ENCODE results near the gene SHC3. TPM values are rescaled to one million over a fixed set of nuclear protein-coding genes. Genes with fewer than 3 reads are reported as not detected.

SHC3 gene
- total and polyA plus RNA-seq, 8 donors, result 0.15 to 1.7 (median 1.0) TPM

DNA sequence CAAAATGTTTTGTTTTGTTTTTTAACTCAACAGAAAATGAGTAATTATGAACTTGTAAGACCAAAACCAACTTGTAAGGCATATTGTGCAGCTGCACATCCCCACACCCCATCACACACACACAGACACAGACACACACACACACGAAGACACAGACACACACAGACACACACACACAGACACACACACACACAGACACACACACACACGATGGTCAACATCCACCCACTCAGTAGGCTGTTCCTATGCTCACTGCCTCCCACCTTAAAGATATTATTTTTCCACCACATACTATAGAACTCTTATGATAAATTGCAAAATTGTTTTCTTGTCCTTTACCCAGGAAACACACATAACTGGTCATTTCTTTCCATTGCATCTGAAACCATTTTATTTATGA lies 6.2 kb downstream of the SHC3 start:
- 57 to 70% (median 64%) methylated on average over 2 of the region's 2 CpGs for WGBS, 5 donors
- TF ChIP-seq POLR2A (IDR thresholded peaks at IDR 0.05) (no peak), EP300 (IDR thresholded peaks at IDR 0.05) (no peak), POLR2AphosphoS5 (IDR thresholded peaks at IDR 0.05) (no peak)
- TF ChIP-seq, protein P1, sequence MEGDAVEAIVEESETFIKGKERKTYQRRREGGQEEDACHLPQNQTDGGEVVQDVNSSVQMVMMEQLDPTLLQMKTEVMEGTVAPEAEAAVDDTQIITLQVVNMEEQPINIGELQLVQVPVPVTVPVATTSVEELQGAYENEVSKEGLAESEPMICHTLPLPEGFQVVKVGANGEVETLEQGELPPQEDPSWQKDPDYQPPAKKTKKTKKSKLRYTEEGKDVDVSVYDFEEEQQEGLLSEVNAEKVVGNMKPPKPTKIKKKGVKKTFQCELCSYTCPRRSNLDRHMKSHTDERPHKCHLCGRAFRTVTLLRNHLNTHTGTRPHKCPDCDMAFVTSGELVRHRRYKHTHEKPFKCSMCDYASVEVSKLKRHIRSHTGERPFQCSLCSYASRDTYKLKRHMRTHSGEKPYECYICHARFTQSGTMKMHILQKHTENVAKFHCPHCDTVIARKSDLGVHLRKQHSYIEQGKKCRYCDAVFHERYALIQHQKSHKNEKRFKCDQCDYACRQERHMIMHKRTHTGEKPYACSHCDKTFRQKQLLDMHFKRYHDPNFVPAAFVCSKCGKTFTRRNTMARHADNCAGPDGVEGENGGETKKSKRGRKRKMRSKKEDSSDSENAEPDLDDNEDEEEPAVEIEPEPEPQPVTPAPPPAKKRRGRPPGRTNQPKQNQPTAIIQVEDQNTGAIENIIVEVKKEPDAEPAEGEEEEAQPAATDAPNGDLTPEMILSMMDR (IDR thresholded peaks at IDR 0.05), result no peak
- DNase-seq, result no peak

DNA sequence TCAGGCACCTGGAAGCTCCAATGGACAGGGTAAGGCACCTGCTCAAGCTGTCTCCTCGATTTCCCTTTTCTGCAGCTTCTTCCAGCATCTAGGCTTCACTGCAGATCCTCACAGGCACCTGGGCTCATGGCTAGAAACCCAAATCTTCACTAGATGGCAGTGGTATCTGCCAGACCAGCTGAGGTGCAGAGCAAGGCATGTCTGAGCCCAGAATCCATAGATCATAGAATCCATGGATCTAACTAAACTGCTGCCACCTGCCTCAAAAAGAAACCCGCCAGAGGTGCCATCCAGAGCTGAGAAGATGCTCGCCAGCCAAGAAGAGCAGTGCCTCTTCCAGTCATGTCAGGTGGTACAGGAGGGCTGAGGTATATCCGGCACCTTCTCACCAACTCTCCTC lies 6.9 kb downstream of the SHC3 start:
- Histone ChIP-seq H3K4me1 (no peaks in the 10 kb centered on the region), H3K4me3 (no peak overlapping the region), H3K36me3 (no peaks in the 10 kb centered on the region), H3K27me3 (peaks cover under 1 to 32% (median 9%) of the 10 kb centered on the region in 3 donors), H3K9me3 (no peaks in the 10 kb centered on the region), H3K27ac (peak overlapping the region in 1 of 5 donors; percentile 8)
- WGBS, 5 donors, result 60 to 76% (median 67%) methylated on average over 4 of the region's 4 CpGs
- TF ChIP-seq POLR2A (IDR thresholded peaks at IDR 0.05) (no peak), POLR2AphosphoS5 (IDR thresholded peaks at IDR 0.05) (no peak), EP300 (IDR thresholded peaks at IDR 0.05) (no peak)
- TF ChIP-seq, protein P1 (IDR thresholded peaks at IDR 0.05), result peak in 1 of 7 experiments; percentile 19
- intact Hi-C loops (cut with DNase I; ENCODE audit: low total_unique reads), result no loop called here
- DNase-seq, result peak in 1 of 2 donors; percentile 40

More for the DNA sequence above, 6.2 kb downstream of the SHC3 start:
- no peak overlapping the region for H3K27ac ChIP-seq
- intact Hi-C loops (cut with DNase I; ENCODE audit: low total_unique reads), result no loop called here
- H3K4me3 ChIP-seq, result no peak overlapping the region
- peaks cover 2 to 5% (median 3%) of the 10 kb centered on the region in 4 donors for H3K4me1 ChIP-seq
- H3K27me3 ChIP-seq, result peaks cover 7 to 39% (median 16%) of the 10 kb centered on the region in 3 donors
- H3K36me3 ChIP-seq, result no peaks in the 10 kb centered on the region
- no peaks in the 10 kb centered on the region for H3K9me3 ChIP-seq

DNA sequence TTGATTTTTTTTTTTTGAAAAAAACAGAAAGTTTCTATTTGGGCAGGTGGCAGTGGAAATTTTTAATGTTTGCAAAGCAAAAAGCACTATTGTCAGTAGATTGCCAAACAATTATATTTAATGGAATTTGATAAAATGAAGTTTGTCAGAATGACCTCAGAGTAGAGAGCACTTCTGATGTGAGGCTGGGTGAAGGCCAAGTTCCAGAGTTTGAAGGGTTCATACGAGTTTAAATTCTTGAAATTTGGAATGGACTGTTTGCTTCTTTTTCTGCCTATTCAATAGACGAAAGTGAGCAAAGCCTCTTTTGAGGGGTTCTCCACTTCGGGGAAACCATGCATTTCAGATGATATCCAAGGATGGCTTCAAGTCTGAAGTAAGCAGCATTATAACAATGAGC lies 7.4 kb downstream of the SHC3 start:
- 32 to 55% (median 48%) methylated on average over 3 of the region's 3 CpGs for WGBS, 5 donors

DNA sequence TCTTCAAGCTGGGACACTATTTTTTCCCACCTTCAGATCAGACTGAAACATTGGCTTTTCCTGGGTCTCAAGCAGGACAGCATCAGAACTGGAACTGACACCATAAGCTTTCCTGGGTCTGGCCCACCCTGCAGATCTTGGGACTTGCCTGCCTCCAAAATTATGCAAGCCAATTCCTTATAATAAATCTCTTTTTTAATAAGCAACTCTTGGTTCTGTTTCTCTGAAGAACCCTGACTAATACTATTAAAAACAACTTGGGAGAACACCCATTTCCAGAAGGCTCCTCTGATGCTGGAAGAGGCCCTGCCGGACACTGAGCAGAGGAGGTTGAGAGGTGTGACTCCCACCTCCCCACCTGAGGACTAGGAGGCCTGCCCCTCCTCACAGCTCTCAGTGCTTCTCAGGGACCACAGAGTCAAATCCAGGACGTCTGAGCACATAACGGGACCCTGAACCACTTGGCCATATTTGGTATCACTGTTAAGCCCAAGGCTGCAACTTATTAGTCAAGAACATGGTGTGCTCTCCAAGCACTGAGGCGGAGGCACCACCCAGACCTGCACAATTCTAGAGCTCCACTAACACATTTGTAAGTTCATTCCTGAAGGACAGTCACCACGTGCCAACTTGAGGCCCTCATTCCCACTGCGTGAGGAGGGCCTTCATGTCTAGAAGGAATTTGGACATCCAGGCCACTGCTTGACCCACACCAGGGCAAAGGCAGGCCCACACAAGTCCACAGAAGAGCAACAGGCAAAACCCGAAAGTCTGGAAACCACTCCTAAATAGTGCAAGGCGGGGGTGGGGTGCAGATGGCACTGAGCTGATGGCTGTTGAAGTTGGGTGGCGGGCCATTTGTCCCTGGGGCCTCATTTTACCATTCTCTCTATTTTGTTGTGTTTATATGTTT lies 9.5 kb downstream of the SHC3 start:
- 88 to 92% (median 90%) methylated on average over 8 to 9 of the region's 9 CpGs for WGBS, 5 donors
- H3K27me3 ChIP-seq, result peaks cover 0 to 8% (median 0%) of the 10 kb centered on the region in 3 donors
- H3K27ac ChIP-seq, result peak overlapping the region in 1 of 5 donors; percentile 37
- TF ChIP-seq POLR2A (IDR thresholded peaks at IDR 0.05) (no peak), EP300 (IDR thresholded peaks at IDR 0.05) (no peak), POLR2AphosphoS5 (IDR thresholded peaks at IDR 0.05) (no peak)
- TF ChIP-seq, protein P1 (IDR thresholded peaks at IDR 0.05), result no peak
- no peaks in the 10 kb centered on the region for H3K9me3 ChIP-seq
- no peaks in the 10 kb centered on the region for H3K36me3 ChIP-seq
- intact Hi-C loops (cut with DNase I; ENCODE audit: low total_unique reads), result no loop called here
- H3K4me3 ChIP-seq, result no peak overlapping the region
- DNase-seq, result no peak
- H3K4me1 ChIP-seq, result no peaks in the 10 kb centered on the region

More for the DNA sequence above, 7.4 kb downstream of the SHC3 start:
- peaks cover 0 to 27% (median 6%) of the 10 kb centered on the region in 3 donors for H3K27me3 ChIP-seq
- no peaks in the 10 kb centered on the region for H3K36me3 ChIP-seq
- TF ChIP-seq POLR2A (IDR thresholded peaks at IDR 0.05) (no peak), EP300 (IDR thresholded peaks at IDR 0.05) (no peak), POLR2AphosphoS5 (IDR thresholded peaks at IDR 0.05) (no peak)
- TF ChIP-seq, protein P1 (IDR thresholded peaks at IDR 0.05), result no peak
- no peak for DNase-seq
- H3K4me1 ChIP-seq, result no peaks in the 10 kb centered on the region
- intact Hi-C loops (cut with DNase I; ENCODE audit: low total_unique reads), result no loop called here
- no peak overlapping the region for H3K27ac ChIP-seq
- no peak overlapping the region for H3K4me3 ChIP-seq
- no peaks in the 10 kb centered on the region for H3K9me3 ChIP-seq

Data from stomach (tissue), 9 donors.